Measurements from ENCODE around the gene RNF133.
"Not testable (repeated sequence)": the region's sequence is repeated elsewhere in the genome, so short reads cannot be mapped to it uniquely, and the experiment has no call there.

The RNF133 gene

GRCh38 chr7:122689346-122690109 lies 9.4 kb downstream of the RNF133 start:
- no peak for DNase-seq

GRCh38 chr7:122688400-122688998 lies 10.4 kb downstream of the RNF133 start:
- DNase-seq = no peak

GRCh38 chr7:122686360-122686878 lies 12.5 kb downstream of the RNF133 start:
- DNase-seq = no peak

- no peak for DNase-seq
These were observed 14.4 kb downstream of the RNF133 start for GRCh38 chr7:122684504-122684903.

- DNase-seq = no peak
These were observed 15.9 kb downstream of the RNF133 start for GRCh38 chr7:122682815-122683550.

- DNase-seq = not testable (repeated sequence)
These were observed 17.7 kb downstream of the RNF133 start for GRCh38 chr7:122681186-122681585.

- no peak for DNase-seq
These were observed 19.1 kb downstream of the RNF133 start for GRCh38 chr7:122679813-122680212.

- not testable (repeated sequence) for DNase-seq
These were observed 19.6 kb downstream of the RNF133 start for GRCh38 chr7:122679269-122679709.

GRCh38 chr7:122677149-122677548 lies 21.8 kb downstream of the RNF133 start:
- no peak for DNase-seq

- no peak for DNase-seq
These were observed 22.5 kb downstream of the RNF133 start for GRCh38 chr7:122676466-122676865.

- no peak for DNase-seq
These were observed 23.3 kb downstream of the RNF133 start for GRCh38 chr7:122675621-122676020.

- no peak for DNase-seq
These were observed 23.9 kb downstream of the RNF133 start for GRCh38 chr7:122675011-122675410.

- no peak for DNase-seq
These were observed 24.4 kb downstream of the RNF133 start for GRCh38 chr7:122674502-122674901.

GRCh38 chr7:122673951-122674350 lies 25.0 kb downstream of the RNF133 start:
- no peak for DNase-seq

- DNase-seq = no peak
These were observed 26.4 kb downstream of the RNF133 start for GRCh38 chr7:122672536-122672935.

GRCh38 chr7:122663733-122664132 lies 35.2 kb downstream of the RNF133 start:
- DNase-seq = no peak

GRCh38 chr7:122658856-122659255 lies 40.1 kb downstream of the RNF133 start:
- no peak for DNase-seq

- no peak for DNase-seq
These were observed 45.2 kb downstream of the RNF133 start for GRCh38 chr7:122653685-122654084.

GRCh38 chr7:122652876-122653275 lies 46.0 kb downstream of the RNF133 start:
- DNase-seq = no peak

GRCh38 chr7:122651451-122651850 lies 47.5 kb downstream of the RNF133 start:
- DNase-seq = no peak
